Measurements from ENCODE around the gene SIK3. TPM values are rescaled to one million over a fixed set of nuclear protein-coding genes. Genes with fewer than 3 reads are reported as not detected.

Gene SIK3
- polyA plus RNA-seq, 1 experiment: 7.3 TPM

GRCh38 chr11:117042689-117043088 is 55.5 kb downstream of the SIK3 start:
- ChIA-PET CTCF (no interaction called here), POLR2A (no interaction called here)

GRCh38 chr11:117039900-117040299 is 58.3 kb downstream of the SIK3 start:
- H3K4me3 ChIP-seq (ENCODE audit: low read depth, low read length): no peak overlapping the region
- ChIA-PET POLR2A (interaction anchor here (0.7 kb wide), 1 partner anchor 15 kb away, joined by 3 read pairs; no protein-coding TSS in a partner anchor), CTCF (interaction anchor here (0.8 to 1.4 kb wide), 2 partner anchors 10 to 11 kb away, joined by 3 to 4 read pairs; no protein-coding TSS in a partner anchor)
- H3K36me3 ChIP-seq (ENCODE audit: control insufficient read depth, insufficient read depth, low read length): no peaks in the 10 kb centered on the region
- TF ChIP-seq CTCF (IDR thresholded peaks at IDR 0.05; ENCODE audit: insufficient read depth, low read depth, low read length): no peak
- H3K27me3 ChIP-seq (ENCODE audit: control insufficient read depth, insufficient read depth, low read length): no peaks in the 10 kb centered on the region
- no peak for DNase-seq (ENCODE audit: low read depth)

More at GRCh38 chr11:117042689-117043088, 55.5 kb downstream of the SIK3 start:
- DNase-seq (ENCODE audit: low read depth): no peak
- Histone ChIP-seq H3K36me3 (ENCODE audit: control insufficient read depth, insufficient read depth, low read length) (no peaks in the 10 kb centered on the region), H3K27me3 (ENCODE audit: control insufficient read depth, insufficient read depth, low read length) (no peaks in the 10 kb centered on the region), H3K4me3 (ENCODE audit: low read depth, low read length) (no peak overlapping the region)
- no peak for TF ChIP-seq CTCF (IDR thresholded peaks at IDR 0.05; ENCODE audit: insufficient read depth, low read depth, low read length)

- Histone ChIP-seq H3K4me3 (ENCODE audit: low read depth, low read length) (no peak overlapping the region), H3K36me3 (ENCODE audit: control insufficient read depth, insufficient read depth, low read length) (no peaks in the 10 kb centered on the region), H3K27me3 (ENCODE audit: control insufficient read depth, insufficient read depth, low read length) (no peaks in the 10 kb centered on the region)
- no peak for DNase-seq (ENCODE audit: low read depth)
- ChIA-PET CTCF (no interaction called here), POLR2A (interaction anchor here (0.7 kb wide), 1 partner anchor 14 kb away, joined by 3 read pairs; no protein-coding TSS in a partner anchor)
- no peak for TF ChIP-seq CTCF (IDR thresholded peaks at IDR 0.05; ENCODE audit: insufficient read depth, low read depth, low read length)
Observed at GRCh38 chr11:117039270-117039669, 59.0 kb downstream of the SIK3 start.

GRCh38 chr11:117037975-117038350 is 60.3 kb downstream of the SIK3 start:
- no peak for TF ChIP-seq CTCF (IDR thresholded peaks at IDR 0.05; ENCODE audit: insufficient read depth, low read depth, low read length)
- ChIA-PET CTCF (interaction anchor here (1.1 kb wide), 1 partner anchor 68 kb away, joined by 3 read pairs; no protein-coding TSS in a partner anchor), POLR2A (no interaction called here)
- Histone ChIP-seq H3K36me3 (ENCODE audit: control insufficient read depth, insufficient read depth, low read length) (no peaks in the 10 kb centered on the region), H3K27me3 (ENCODE audit: control insufficient read depth, insufficient read depth, low read length) (no peaks in the 10 kb centered on the region), H3K4me3 (ENCODE audit: low read depth, low read length) (no peak overlapping the region)
- no peak for DNase-seq (ENCODE audit: low read depth)

- Histone ChIP-seq H3K36me3 (ENCODE audit: control insufficient read depth, insufficient read depth, low read length) (no peaks in the 10 kb centered on the region), H3K4me3 (ENCODE audit: low read depth, low read length) (no peak overlapping the region), H3K27me3 (ENCODE audit: control insufficient read depth, insufficient read depth, low read length) (no peaks in the 10 kb centered on the region)
- DNase-seq (ENCODE audit: low read depth): no peak
- CTCF ChIA-PET: interaction anchor here (1.1 kb wide), 1 partner anchor 68 kb away, joined by 3 read pairs; no protein-coding TSS in a partner anchor
- TF ChIP-seq CTCF (IDR thresholded peaks at IDR 0.05; ENCODE audit: insufficient read depth, low read depth, low read length): no peak
- POLR2A ChIA-PET: no interaction called here
Observed at GRCh38 chr11:117037279-117037974, 60.8 kb downstream of the SIK3 start.

Data from BJ (cell line).